Measurements from ENCODE around the gene TBX2. TPM values are rescaled to one million over a fixed set of nuclear protein-coding genes. Genes with fewer than 3 reads are reported as not detected.

The TBX2 gene
- total RNA-seq, 1 experiment from 2014 or later = not detected

DNA sequence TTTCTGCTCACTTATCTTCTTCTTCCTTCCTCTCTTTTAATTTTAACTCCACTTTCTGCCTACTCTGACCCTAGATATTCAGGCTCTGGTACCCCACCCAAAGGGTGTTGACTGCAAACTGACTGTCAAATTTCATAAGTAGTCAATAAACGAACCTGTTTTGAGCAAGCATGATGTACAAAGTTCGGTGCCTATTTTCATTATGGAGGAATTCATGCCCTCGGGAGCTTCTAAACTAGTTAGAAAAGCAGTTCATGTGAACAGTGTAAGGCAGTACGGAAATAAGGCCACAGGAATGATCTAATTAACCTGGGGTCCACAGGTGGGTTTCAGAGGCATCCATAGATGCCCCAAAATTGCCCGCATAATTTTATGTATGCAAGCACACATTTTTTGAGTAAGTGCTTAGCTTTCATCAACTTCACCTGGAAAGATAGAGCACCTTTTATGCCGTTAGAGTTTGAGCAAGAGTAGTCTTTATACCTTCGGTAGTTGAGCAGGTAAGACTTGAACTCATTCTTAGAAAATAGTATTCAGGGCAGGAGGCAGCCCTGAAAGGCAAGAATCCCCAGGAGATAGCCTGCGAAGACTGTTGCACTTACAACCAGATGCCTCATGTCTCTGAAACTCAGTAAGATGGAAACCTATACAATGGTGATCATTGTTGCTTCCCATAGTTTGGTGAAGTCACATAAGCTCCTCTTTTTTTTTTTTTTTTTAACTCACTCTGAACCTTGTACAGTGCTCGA lies 36.6 kb upstream of the TBX2 start:
- no TSS peak for BruUV-seq (replicated peaks)
- ChIA-PET CTCF (no interaction called here), POLR2A (ENCODE audit: low non-redundant PET) (interaction anchor here (0.6 kb wide), 1 partner anchor 144 kb away, joined by 4 read pairs; no protein-coding TSS in a partner anchor)

GRCh38 chr17:61363601-61364462 lies 35.8 kb upstream of the TBX2 start:
- intact Hi-C loops (cut with micrococcal nuclease; ENCODE audit: unreplicated experiment) = no loop called here
- Histone ChIP-seq H3K36me3 (ENCODE audit: insufficient read depth, low read length, poor library complexity, severe bottlenecking) (no peaks in the 10 kb centered on the region), H3K27me3 (replicated peaks; ENCODE audit: insufficient read depth, low read depth, low read length, poor library complexity) (no peaks in the 10 kb centered on the region), H3K4me1 (ENCODE audit: insufficient read depth, low read length, poor library complexity, severe bottlenecking) (no peaks in the 10 kb centered on the region), H3K9me3 (ENCODE audit: low read depth, low read length, poor library complexity, severe bottlenecking) (no peaks in the 10 kb centered on the region), H3K27ac (ENCODE audit: low read depth, low read length, poor library complexity, severe bottlenecking) (no peak overlapping the region), H3K4me3 (ENCODE audit: low read depth, low read length, poor library complexity, severe bottlenecking) (no peak overlapping the region)
- no TSS peak for BruUV-seq (replicated peaks)
- no peak for TF ChIP-seq EZH2 (IDR thresholded peaks at IDR 0.05; ENCODE audit: borderline replicate concordance, low read depth, low read length, poor library complexity, severe bottlenecking)
- no peak for TF ChIP-seq CTCF (conservative IDR thresholded peaks at IDR 0.05; ENCODE audit: low read depth, low read length)
- ChIA-PET CTCF (no interaction called here), POLR2A (ENCODE audit: low non-redundant PET) (interaction anchor here (0.6 kb wide), 1 partner anchor 145 kb away, joined by 4 read pairs; no protein-coding TSS in a partner anchor)
- DNase-seq (ENCODE audit: low spot score) = no peak

More for the DNA sequence above, 36.6 kb upstream of the TBX2 start:
- no peaks in the 10 kb centered on the region for H3K9me3 ChIP-seq (ENCODE audit: low read depth, low read length, poor library complexity, severe bottlenecking)
- H3K27me3 ChIP-seq (replicated peaks; ENCODE audit: insufficient read depth, low read depth, low read length, poor library complexity) = no peaks in the 10 kb centered on the region
- no peak overlapping the region for H3K27ac ChIP-seq (ENCODE audit: low read depth, low read length, poor library complexity, severe bottlenecking)
- H3K4me3 ChIP-seq (ENCODE audit: low read depth, low read length, poor library complexity, severe bottlenecking) = no peak overlapping the region
- DNase-seq (ENCODE audit: low spot score) = no peak
- intact Hi-C loops (cut with micrococcal nuclease; ENCODE audit: unreplicated experiment) = no loop called here
- no peaks in the 10 kb centered on the region for H3K4me1 ChIP-seq (ENCODE audit: insufficient read depth, low read length, poor library complexity, severe bottlenecking)
- TF ChIP-seq CTCF (conservative IDR thresholded peaks at IDR 0.05; ENCODE audit: low read depth, low read length) (no peak), EZH2 (IDR thresholded peaks at IDR 0.05; ENCODE audit: borderline replicate concordance, low read depth, low read length, poor library complexity, severe bottlenecking) (no peak)
- H3K36me3 ChIP-seq (ENCODE audit: insufficient read depth, low read length, poor library complexity, severe bottlenecking) = no peaks in the 10 kb centered on the region

GRCh38 chr17:61364463-61364846 lies 35.2 kb upstream of the TBX2 start:
- Histone ChIP-seq H3K4me3 (ENCODE audit: low read depth, low read length, poor library complexity, severe bottlenecking) (no peak overlapping the region), H3K36me3 (ENCODE audit: insufficient read depth, low read length, poor library complexity, severe bottlenecking) (no peaks in the 10 kb centered on the region), H3K9me3 (ENCODE audit: low read depth, low read length, poor library complexity, severe bottlenecking) (no peaks in the 10 kb centered on the region), H3K27me3 (replicated peaks; ENCODE audit: insufficient read depth, low read depth, low read length, poor library complexity) (no peaks in the 10 kb centered on the region), H3K27ac (ENCODE audit: low read depth, low read length, poor library complexity, severe bottlenecking) (no peak overlapping the region), H3K4me1 (ENCODE audit: insufficient read depth, low read length, poor library complexity, severe bottlenecking) (no peaks in the 10 kb centered on the region)
- no peak for DNase-seq (ENCODE audit: low spot score)
- TF ChIP-seq CTCF (conservative IDR thresholded peaks at IDR 0.05; ENCODE audit: low read depth, low read length) (no peak), EZH2 (IDR thresholded peaks at IDR 0.05; ENCODE audit: borderline replicate concordance, low read depth, low read length, poor library complexity, severe bottlenecking) (no peak)
- POLR2A ChIA-PET (ENCODE audit: low non-redundant PET) = no interaction called here
- intact Hi-C loops (cut with micrococcal nuclease; ENCODE audit: unreplicated experiment) = no loop called here
- BruUV-seq (replicated peaks) = no TSS peak
- CTCF ChIA-PET = no interaction called here

All from A673 (cell line).